ENCODE results near the gene ELF4. TPM values are rescaled to one million over a fixed set of nuclear protein-coding genes. Genes with fewer than 3 reads are reported as not detected.

ELF4 gene
- total RNA-seq, 2 donors from 2014 or later = 2.8 to 3.8 TPM

- 89 to 100% methylated on average over 1 to 10 of the region's 10 CpGs for WGBS, 2 experiments (ENCODE audit: insufficient coverage in 1 of 2, insufficient read length in 1 of 2)
- no peaks in the 10 kb centered on the region for H3K27me3 Mint-ChIP-seq (ENCODE audit: insufficient read depth)
- no peaks in the 10 kb centered on the region for H3K4me1 Mint-ChIP-seq
- DNase-seq = no peak
- H3K27ac Mint-ChIP-seq = no peak overlapping the region
- no peaks in the 10 kb centered on the region for H3K4me1 ChIP-seq (ENCODE audit: control insufficient read depth, insufficient read depth, low read length)
- no peak overlapping the region for H3K9ac ChIP-seq (ENCODE audit: extremely low read depth, low read length, poor library complexity, severe bottlenecking)
- no peaks in the 10 kb centered on the region for H3K9me3 ChIP-seq (ENCODE audit: control insufficient read depth, low read length)
- peaks cover 34% of the 10 kb centered on the region for H3K9me3 Mint-ChIP-seq
- no peak overlapping the region for H3K27ac ChIP-seq (ENCODE audit: low read depth, low read length)
- TF ChIP-seq CTCF (conservative IDR thresholded peaks at IDR 0.05) = no peak
- peaks cover under 1% of the 10 kb centered on the region for H3K36me3 Mint-ChIP-seq (ENCODE audit: low read depth)
- no peaks in the 10 kb centered on the region for H3K36me3 ChIP-seq (ENCODE audit: control insufficient read depth, insufficient read depth, low read length)
- H3K4me3 Mint-ChIP-seq = no peak overlapping the region
- no peaks in the 10 kb centered on the region for H3K27me3 ChIP-seq (ENCODE audit: control insufficient read depth, insufficient read depth, low read length, poor library complexity, severe bottlenecking)
- no peak overlapping the region for H3K4me3 ChIP-seq (ENCODE audit: low read length)
Measured at GRCh38 chrX:130072345-130072740, 38.0 kb downstream of the ELF4 start.

GRCh38 chrX:130071611-130072344, 38.5 kb downstream of the ELF4 start:
- Histone ChIP-seq H3K9me3 (ENCODE audit: control insufficient read depth, low read length) (no peaks in the 10 kb centered on the region), H3K27me3 (ENCODE audit: control insufficient read depth, insufficient read depth, low read length, poor library complexity, severe bottlenecking) (no peaks in the 10 kb centered on the region), H3K9ac (ENCODE audit: extremely low read depth, low read length, poor library complexity, severe bottlenecking) (no peak overlapping the region), H3K4me3 (ENCODE audit: low read length) (no peak overlapping the region), H3K27ac (ENCODE audit: low read depth, low read length) (no peak overlapping the region), H3K36me3 (ENCODE audit: control insufficient read depth, insufficient read depth, low read length) (no peaks in the 10 kb centered on the region), H3K4me1 (ENCODE audit: control insufficient read depth, insufficient read depth, low read length) (no peaks in the 10 kb centered on the region)
- no peak overlapping the region for H3K4me3 Mint-ChIP-seq
- H3K27me3 Mint-ChIP-seq (ENCODE audit: insufficient read depth) = no peaks in the 10 kb centered on the region
- DNase-seq = no peak
- 87 to 93% methylated on average over 9 to 18 of the region's 18 CpGs for WGBS, 2 experiments (ENCODE audit: insufficient coverage in 1 of 2, insufficient read length in 1 of 2)
- H3K9me3 Mint-ChIP-seq = peaks cover 35% of the 10 kb centered on the region
- no peaks in the 10 kb centered on the region for H3K4me1 Mint-ChIP-seq
- H3K27ac Mint-ChIP-seq = no peak overlapping the region
- no peak for TF ChIP-seq CTCF (conservative IDR thresholded peaks at IDR 0.05)
- H3K36me3 Mint-ChIP-seq (ENCODE audit: low read depth) = peaks cover 2% of the 10 kb centered on the region

- 88 to 91% methylated on average over 3 to 15 of the region's 15 CpGs for WGBS, 2 experiments (ENCODE audit: insufficient coverage in 1 of 2, insufficient read length in 1 of 2)
- peaks cover 1% of the 10 kb centered on the region for H3K27me3 Mint-ChIP-seq (ENCODE audit: insufficient read depth)
Measured at GRCh38 chrX:130066975-130067615, 43.2 kb downstream of the ELF4 start.

More at GRCh38 chrX:130066975-130067615, 43.2 kb downstream of the ELF4 start:
- peaks cover 23% of the 10 kb centered on the region for H3K9me3 Mint-ChIP-seq
- H3K4me3 ChIP-seq (ENCODE audit: low read length) = no peak overlapping the region
- no peak overlapping the region for H3K9ac ChIP-seq (ENCODE audit: extremely low read depth, low read length, poor library complexity, severe bottlenecking)
- H3K4me1 Mint-ChIP-seq = no peaks in the 10 kb centered on the region
- no peaks in the 10 kb centered on the region for H3K4me1 ChIP-seq (ENCODE audit: control insufficient read depth, insufficient read depth, low read length)
- no peak overlapping the region for H3K27ac ChIP-seq (ENCODE audit: low read depth, low read length)
- no peak for TF ChIP-seq CTCF (conservative IDR thresholded peaks at IDR 0.05)
- no peak overlapping the region for H3K27ac Mint-ChIP-seq
- no peak overlapping the region for H3K4me3 Mint-ChIP-seq
- H3K36me3 ChIP-seq (ENCODE audit: control insufficient read depth, insufficient read depth, low read length) = no peaks in the 10 kb centered on the region
- H3K27me3 ChIP-seq (ENCODE audit: control insufficient read depth, insufficient read depth, low read length, poor library complexity, severe bottlenecking) = no peaks in the 10 kb centered on the region
- H3K36me3 Mint-ChIP-seq (ENCODE audit: low read depth) = peaks cover 2% of the 10 kb centered on the region
- H3K9me3 ChIP-seq (ENCODE audit: control insufficient read depth, low read length) = no peaks in the 10 kb centered on the region
- no peak for DNase-seq

Measured in endodermal cell (in vitro differentiated cells).